Neuron (in vitro differentiated cells): Measurements from ENCODE around the gene UTS2.

Experiments used
- H2AFZ ChIP-seq: one replicate; pipeline ENCODE4 v1.6.1; 2013; ENCODE audit warnings: low read depth, mild to moderate bottlenecking, inconsistent platforms, low read length, moderate library complexity
- H3K27me3 ChIP-seq: one replicate; pipeline ENCODE4 v1.6.1; 2013; ENCODE audit warnings: low read length; ENCODE audit not compliant: insufficient read depth
- H3K36me3 ChIP-seq: one replicate; pipeline ENCODE4 v1.6.1; 2013; ENCODE audit warnings: low read length; ENCODE audit not compliant: insufficient read depth
- H3K4me1 ChIP-seq: one replicate; pipeline ENCODE4 v1.6.1; 2013; ENCODE audit warnings: low read length; ENCODE audit not compliant: insufficient read depth
- H3K4me3 ChIP-seq: 2 replicates; pipeline ENCODE4 v1.5.1; 2013; ENCODE audit warnings: mild to moderate bottlenecking, low read length, moderate library complexity
- H3K9me3 ChIP-seq: one replicate; pipeline ENCODE4 v1.6.1; 2013; ENCODE audit warnings: low read length

Gene UTS2

GRCh38 chr1:7852804-7853683 is at the start of gene UTS2:
TSS of gene UTS2 (minus strand) at chr1:7853065. CDS start at chr1:7853003, 62 bp downstream.
- no peaks in the 10 kb centered on the region for H3K27me3 ChIP-seq
- H3K4me3 ChIP-seq, result no peak within 1 kb of the TSS
- no peak within 1 kb of the TSS for H2AFZ ChIP-seq
- H3K9me3 ChIP-seq, result no peaks in the 10 kb centered on the region
- no peaks in the 10 kb centered on the region for H3K4me1 ChIP-seq
- no peaks in the 10 kb centered on the region for H3K36me3 ChIP-seq

GRCh38 chr1:7899741-7900140 is 46.9 kb upstream of the UTS2 start:
- Histone ChIP-seq H3K4me1 (no peaks in the 10 kb centered on the region), H3K4me3 (no peak overlapping the region), H3K9me3 (no peaks in the 10 kb centered on the region), H3K27me3 (no peaks in the 10 kb centered on the region), H2AFZ (no peak overlapping the region), H3K36me3 (no peaks in the 10 kb centered on the region)

GRCh38 chr1:7898962-7899361 is 46.1 kb upstream of the UTS2 start:
- Histone ChIP-seq H3K27me3 (no peaks in the 10 kb centered on the region), H3K4me1 (no peaks in the 10 kb centered on the region), H3K9me3 (no peaks in the 10 kb centered on the region), H3K4me3 (no peak overlapping the region), H2AFZ (no peak overlapping the region), H3K36me3 (no peaks in the 10 kb centered on the region)

GRCh38 chr1:7896994-7897393 is 44.1 kb upstream of the UTS2 start:
- Histone ChIP-seq H3K4me3 (no peak overlapping the region), H2AFZ (no peak overlapping the region), H3K4me1 (no peaks in the 10 kb centered on the region), H3K36me3 (no peaks in the 10 kb centered on the region), H3K9me3 (no peaks in the 10 kb centered on the region), H3K27me3 (peaks cover 4% of the 10 kb centered on the region)

- no peak overlapping the region for H3K4me3 ChIP-seq
- no peak overlapping the region for H2AFZ ChIP-seq
- H3K27me3 ChIP-seq, result peaks cover 4% of the 10 kb centered on the region
- H3K9me3 ChIP-seq, result no peaks in the 10 kb centered on the region
- no peaks in the 10 kb centered on the region for H3K36me3 ChIP-seq
- H3K4me1 ChIP-seq, result no peaks in the 10 kb centered on the region
Measured at GRCh38 chr1:7893529-7894180, 40.8 kb upstream of the UTS2 start.

- Histone ChIP-seq H2AFZ (no peak overlapping the region), H3K36me3 (no peaks in the 10 kb centered on the region), H3K4me3 (no peak overlapping the region), H3K27me3 (peaks cover 4% of the 10 kb centered on the region), H3K9me3 (no peaks in the 10 kb centered on the region), H3K4me1 (no peaks in the 10 kb centered on the region)
Measured at GRCh38 chr1:7891804-7892203, 38.9 kb upstream of the UTS2 start.

- H3K4me1 ChIP-seq, result no peaks in the 10 kb centered on the region
- no peaks in the 10 kb centered on the region for H3K9me3 ChIP-seq
- H3K4me3 ChIP-seq, result no peak overlapping the region
- H3K27me3 ChIP-seq, result peaks cover 4% of the 10 kb centered on the region
- H3K36me3 ChIP-seq, result no peaks in the 10 kb centered on the region
- H2AFZ ChIP-seq, result no peak overlapping the region
Measured at GRCh38 chr1:7890853-7891252, 38.0 kb upstream of the UTS2 start.

- H3K27me3 ChIP-seq, result peaks cover 4% of the 10 kb centered on the region
- H3K9me3 ChIP-seq, result no peaks in the 10 kb centered on the region
- no peak overlapping the region for H2AFZ ChIP-seq
- H3K36me3 ChIP-seq, result no peaks in the 10 kb centered on the region
- H3K4me3 ChIP-seq, result no peak overlapping the region
- H3K4me1 ChIP-seq, result no peaks in the 10 kb centered on the region
Measured at GRCh38 chr1:7888248-7889081, 35.6 kb upstream of the UTS2 start.

- H3K4me3 ChIP-seq, result no peak overlapping the region
- no peaks in the 10 kb centered on the region for H3K27me3 ChIP-seq
- H2AFZ ChIP-seq, result no peak overlapping the region
- no peaks in the 10 kb centered on the region for H3K9me3 ChIP-seq
- no peaks in the 10 kb centered on the region for H3K36me3 ChIP-seq
- H3K4me1 ChIP-seq, result no peaks in the 10 kb centered on the region
Measured at GRCh38 chr1:7886405-7886745, 33.5 kb upstream of the UTS2 start.

GRCh38 chr1:7885513-7886404 is 32.9 kb upstream of the UTS2 start:
- no peaks in the 10 kb centered on the region for H3K27me3 ChIP-seq
- no peaks in the 10 kb centered on the region for H3K9me3 ChIP-seq
- no peak overlapping the region for H2AFZ ChIP-seq
- no peaks in the 10 kb centered on the region for H3K4me1 ChIP-seq
- no peaks in the 10 kb centered on the region for H3K36me3 ChIP-seq
- H3K4me3 ChIP-seq, result no peak overlapping the region

GRCh38 chr1:7884757-7885156 is 31.9 kb upstream of the UTS2 start:
- Histone ChIP-seq H3K4me3 (no peak overlapping the region), H3K36me3 (no peaks in the 10 kb centered on the region), H2AFZ (no peak overlapping the region), H3K27me3 (no peaks in the 10 kb centered on the region), H3K4me1 (no peaks in the 10 kb centered on the region), H3K9me3 (no peaks in the 10 kb centered on the region)

GRCh38 chr1:7879228-7879627 is 26.4 kb upstream of the UTS2 start:
- Histone ChIP-seq H3K4me3 (no peak overlapping the region), H2AFZ (no peak overlapping the region), H3K9me3 (peaks cover 3% of the 10 kb centered on the region), H3K36me3 (no peaks in the 10 kb centered on the region), H3K27me3 (no peaks in the 10 kb centered on the region), H3K4me1 (no peaks in the 10 kb centered on the region)
